GDM1 (cell line): Measurements from ENCODE around the gene AMIGO3.
"Not testable (repeated sequence)": the region's sequence is repeated elsewhere in the genome, so short reads cannot be mapped to it uniquely, and the experiment has no call there.

Experiments
- DNase-seq: peaks from one replicate; lab custom pipeline; 2025; lab: John Stamatoyannopoulos, UW

Gene AMIGO3

GRCh38 chr3:49719214-49719884 lies at the start of gene AMIGO3:
AMIGO3 (minus strand) TSS chr3:49719684; CDS start chr3:49719465, 219 bp downstream.
- peak; percentile 57 for DNase-seq

- no peak for DNase-seq
These were observed 44.5 kb upstream of the AMIGO3 start for GRCh38 chr3:49763981-49764380.

GRCh38 chr3:49761661-49762060 lies 42.2 kb upstream of the AMIGO3 start:
- no peak for DNase-seq

GRCh38 chr3:49759226-49759625 lies 39.7 kb upstream of the AMIGO3 start:
- DNase-seq = no peak

- no peak for DNase-seq
These were observed 37.7 kb upstream of the AMIGO3 start for GRCh38 chr3:49757197-49757596.

GRCh38 chr3:49756036-49756435 lies 36.6 kb upstream of the AMIGO3 start:
- no peak for DNase-seq

GRCh38 chr3:49754536-49754935 lies 35.1 kb upstream of the AMIGO3 start:
- no peak for DNase-seq

- DNase-seq = no peak
These were observed 32.0 kb upstream of the AMIGO3 start for GRCh38 chr3:49751501-49751900.

- no peak for DNase-seq
These were observed 30.6 kb upstream of the AMIGO3 start for GRCh38 chr3:49750056-49750455.

GRCh38 chr3:49748874-49749273 lies 29.4 kb upstream of the AMIGO3 start:
- DNase-seq = not testable (repeated sequence)

- DNase-seq = no peak
These were observed 28.5 kb upstream of the AMIGO3 start for GRCh38 chr3:49747792-49748480.

GRCh38 chr3:49745986-49746385 lies 26.5 kb upstream of the AMIGO3 start:
- no peak for DNase-seq

- no peak for DNase-seq
These were observed 20.9 kb upstream of the AMIGO3 start for GRCh38 chr3:49740427-49740826.

GRCh38 chr3:49738067-49738713 lies 18.7 kb upstream of the AMIGO3 start:
- no peak for DNase-seq

- no peak for DNase-seq
These were observed 15.3 kb upstream of the AMIGO3 start for GRCh38 chr3:49734752-49735151.

- DNase-seq = no peak
These were observed 14.1 kb upstream of the AMIGO3 start for GRCh38 chr3:49733551-49733950.

GRCh38 chr3:49732597-49732996 lies 13.1 kb upstream of the AMIGO3 start:
- no peak for DNase-seq

- DNase-seq = no peak
These were observed 10.6 kb upstream of the AMIGO3 start for GRCh38 chr3:49729966-49730609.

- no peak for DNase-seq
These were observed 8.5 kb upstream of the AMIGO3 start for GRCh38 chr3:49727924-49728361.

GRCh38 chr3:49727154-49727923 lies 7.9 kb upstream of the AMIGO3 start:
- DNase-seq = no peak

- DNase-seq = no peak
These were observed 6.6 kb upstream of the AMIGO3 start for GRCh38 chr3:49725906-49726681.
